HEK293T (cell line): ENCODE data around the gene ABHD5.

Experiments used
- ARNT ChIP-seq: fragments of 450-650 bp; IDR thresholded peaks from 2 replicates; pipeline ENCODE4 v1.6.1; 2017; ENCODE audit warnings: mild to moderate bottlenecking
- CTBP1 ChIP-seq: fragments of 450-650 bp; IDR thresholded peaks from 2 replicates; pipeline ENCODE4 v1.6.1; 2016; ENCODE audit warnings: borderline replicate concordance
- ELF4 ChIP-seq: fragments of 450-650 bp; IDR thresholded peaks from 2 replicates; pipeline ENCODE4 v1.6.1; 2017; ENCODE audit warnings: antibody characterized with exemption
- FOXA1 ChIP-seq: fragments of 450-650 bp; IDR thresholded peaks from 2 replicates; pipeline ENCODE4 v1.6.1; 2016; ENCODE audit warnings: mild to moderate bottlenecking
- FOXM1 ChIP-seq: fragments of 450-650 bp; IDR thresholded peaks from 2 replicates; pipeline ENCODE4 v1.6.1; 2017; ENCODE audit warnings: mild to moderate bottlenecking, borderline replicate concordance
- LEF1 ChIP-seq: fragments of 450-650 bp; IDR thresholded peaks from 2 replicates; pipeline ENCODE4 v1.6.1; 2017; ENCODE audit warnings: mild to moderate bottlenecking, borderline replicate concordance
- SUZ12 ChIP-seq: fragments of 450-650 bp; IDR thresholded peaks from 2 replicates; pipeline ENCODE4 v1.6.1; 2016; ENCODE audit warnings: mild to moderate bottlenecking

DNA sequence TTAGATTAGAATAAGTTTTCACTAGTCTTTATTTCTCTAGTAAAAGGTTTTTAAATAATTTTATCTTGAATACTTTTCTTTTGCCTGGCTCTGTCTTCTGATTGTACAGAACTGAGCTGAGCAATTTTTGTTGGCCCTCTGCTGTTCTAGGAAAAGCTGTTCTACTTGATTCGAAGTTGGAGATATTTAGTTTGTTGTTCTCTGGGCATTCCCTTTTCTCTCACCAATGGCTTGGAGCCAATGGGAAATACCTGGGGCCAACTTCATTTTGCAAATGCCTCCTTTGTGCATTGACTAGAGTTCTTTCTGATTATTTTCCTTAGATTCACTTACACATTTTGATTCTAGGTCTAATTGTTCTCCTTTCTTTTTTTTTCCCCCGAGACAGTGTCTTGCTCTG is 16.5 kb downstream of the ABHD5 start:
- TF ChIP-seq FOXA1, result no peak
- no peak for TF ChIP-seq SUZ12
- TF ChIP-seq CTBP1, result no peak
- TF ChIP-seq LEF1, result no peak
- TF ChIP-seq FOXM1, result no peak
- no peak for TF ChIP-seq ARNT
- TF ChIP-seq ELF4, result no peak
